Mesodermal cell (in vitro differentiated cells): ENCODE data around the gene PPARG.
"Not testable (repeated sequence)": the region's sequence is repeated elsewhere in the genome, so short reads cannot be mapped to it uniquely, and the experiment has no call there.

Experiments
- H3K27ac ChIP-seq: 2 replicates; pipeline ENCODE4 v1.7.0; 2013; ENCODE audit warnings: mild to moderate bottlenecking, low read depth, low read length, moderate library complexity; ENCODE audit not compliant: severe bottlenecking
- H3K36me3 ChIP-seq: 2 replicates; pipeline ENCODE4 v1.7.1; 2013; ENCODE audit warnings: mild to moderate bottlenecking, low read length, moderate library complexity; ENCODE audit not compliant: control insufficient read depth, insufficient read depth
- H3K4me1 ChIP-seq: one replicate; pipeline ENCODE4 v1.7.1; 2013; ENCODE audit warnings: mild to moderate bottlenecking, low read length; ENCODE audit not compliant: insufficient read depth, control insufficient read depth, poor library complexity, severe bottlenecking
- H3K4me3 ChIP-seq: 2 replicates; pipeline ENCODE4 v1.7.0; 2013; ENCODE audit warnings: low read length, control low read depth, mild to moderate bottlenecking; ENCODE audit not compliant: insufficient read depth, poor library complexity, severe bottlenecking; ENCODE audit errors: extremely low read depth
- H3K9me3 ChIP-seq: 2 replicates; pipeline ENCODE4 v1.7.1; 2013; ENCODE audit warnings: mild to moderate bottlenecking, low read length, moderate library complexity; ENCODE audit not compliant: control insufficient read depth
- WGBS, 2 experiments: methylation state at CpG; one replicate each; pipeline ENCODE4 v1.1.5; 2013; ENCODE audit warnings: missing lambda C conversion rate in 2 of 2; ENCODE audit not compliant: insufficient coverage in 2 of 2; 5-methylcytosine and 5-hydroxymethylcytosine counted together

PPARG gene

DNA sequence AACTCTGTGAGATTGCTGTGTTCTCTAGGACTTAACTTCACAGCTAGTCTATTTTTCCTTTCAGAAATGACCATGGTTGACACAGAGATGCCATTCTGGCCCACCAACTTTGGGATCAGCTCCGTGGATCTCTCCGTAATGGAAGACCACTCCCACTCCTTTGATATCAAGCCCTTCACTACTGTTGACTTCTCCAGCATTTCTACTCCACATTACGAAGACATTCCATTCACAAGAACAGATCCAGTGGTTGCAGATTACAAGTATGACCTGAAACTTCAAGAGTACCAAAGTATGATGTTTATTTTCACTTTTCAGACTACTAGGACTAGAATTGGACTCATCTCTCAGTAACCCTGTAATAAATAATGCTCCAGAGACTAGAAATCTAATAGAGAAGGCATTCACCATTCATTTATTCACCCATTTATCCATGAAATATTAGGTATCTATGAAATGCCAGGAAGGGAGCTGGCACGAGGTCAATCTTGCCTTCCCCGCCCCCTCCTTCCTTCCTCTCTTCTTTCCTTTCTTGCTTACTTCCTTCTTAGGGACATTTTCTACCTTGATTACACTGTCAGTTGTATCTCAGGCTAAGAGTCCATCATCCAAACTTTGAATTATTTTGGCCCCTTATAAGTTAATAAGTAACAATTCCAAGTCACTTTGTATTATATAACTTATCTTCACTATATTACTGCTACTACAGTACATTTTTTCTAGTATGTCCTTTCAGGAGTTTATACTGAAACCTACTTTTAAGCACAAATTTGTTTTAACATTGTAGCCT is 91.0 kb downstream of the PPARG start:
- H3K9me3 ChIP-seq: no peaks in the 10 kb centered on the region
- H3K36me3 ChIP-seq: no peaks in the 10 kb centered on the region
- H3K4me3 ChIP-seq: no peak overlapping the region
- H3K4me1 ChIP-seq: no peaks in the 10 kb centered on the region
- WGBS, 2 experiments: 88 to 100% methylated on average over 2 of the region's 5 CpGs
- no peak overlapping the region for H3K27ac ChIP-seq

DNA sequence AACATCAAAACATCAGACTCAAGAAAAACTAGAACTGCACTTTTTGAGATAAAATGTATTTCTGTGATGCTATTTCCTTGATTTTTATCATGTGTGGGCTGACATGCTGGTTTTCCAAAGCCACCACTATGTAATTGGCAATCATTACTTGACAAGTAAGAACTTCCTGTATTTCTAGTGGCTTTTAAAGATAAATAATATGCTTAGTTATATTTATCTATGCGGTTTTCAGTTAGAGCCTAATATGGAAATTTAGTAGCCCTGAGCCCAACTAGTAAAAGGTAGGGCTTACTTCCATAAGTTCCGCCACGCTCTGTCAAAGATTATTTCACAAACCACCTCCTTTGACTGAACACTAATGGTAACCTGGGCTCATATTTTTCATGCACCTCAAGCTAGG is 91.6 kb downstream of the PPARG start:
- H3K4me3 ChIP-seq: no peak overlapping the region
- no peaks in the 10 kb centered on the region for H3K4me1 ChIP-seq
- 92% methylated on average over 2 of the region's 3 CpGs; no CpG with 5 or more reads in 1 of the 2 experiments for WGBS, 2 experiments
- H3K27ac ChIP-seq: no peak overlapping the region
- no peaks in the 10 kb centered on the region for H3K9me3 ChIP-seq
- no peaks in the 10 kb centered on the region for H3K36me3 ChIP-seq

DNA sequence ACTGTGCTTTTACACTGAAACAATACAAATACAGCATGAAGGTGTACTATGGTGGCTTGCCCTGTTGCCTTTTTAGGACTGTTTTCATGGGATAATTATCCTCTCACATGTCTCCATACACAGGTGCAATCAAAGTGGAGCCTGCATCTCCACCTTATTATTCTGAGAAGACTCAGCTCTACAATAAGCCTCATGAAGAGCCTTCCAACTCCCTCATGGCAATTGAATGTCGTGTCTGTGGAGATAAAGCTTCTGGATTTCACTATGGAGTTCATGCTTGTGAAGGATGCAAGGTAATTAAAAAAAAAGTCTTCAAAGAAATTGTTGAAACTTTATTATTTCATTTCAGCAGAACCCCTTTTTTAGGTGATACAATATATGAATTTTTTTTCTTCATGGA is 92.3 kb downstream of the PPARG start:
- no peaks in the 10 kb centered on the region for H3K36me3 ChIP-seq
- WGBS, 2 experiments: no CpG with 5 or more reads among the region's 1 CpG
- H3K4me1 ChIP-seq: no peaks in the 10 kb centered on the region
- H3K4me3 ChIP-seq: no peak overlapping the region
- H3K9me3 ChIP-seq: no peaks in the 10 kb centered on the region
- H3K27ac ChIP-seq: no peak overlapping the region

DNA sequence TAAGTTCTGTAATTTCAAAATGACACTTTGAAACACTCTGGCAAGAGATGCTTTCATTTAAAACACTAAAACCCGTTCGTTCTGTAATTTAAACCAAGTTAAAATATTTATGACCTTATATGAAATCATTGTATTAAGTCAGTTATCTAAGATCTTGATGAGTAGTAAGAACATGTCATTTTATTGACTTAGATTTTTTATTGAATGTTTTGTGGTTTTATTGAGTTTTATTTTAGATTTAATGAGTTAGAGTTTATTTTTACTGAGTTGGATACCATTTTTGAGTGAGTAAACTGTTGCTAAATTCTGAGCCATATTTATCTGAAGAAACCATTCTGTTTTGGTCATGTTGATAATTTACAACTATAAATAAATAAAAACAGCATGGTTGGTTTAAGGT is 94.3 kb downstream of the PPARG start:
- Histone ChIP-seq H3K27ac (no peak overlapping the region), H3K9me3 (no peaks in the 10 kb centered on the region), H3K4me3 (no peak overlapping the region), H3K4me1 (no peaks in the 10 kb centered on the region), H3K36me3 (no peaks in the 10 kb centered on the region)
- no CpG with 5 or more reads among the region's 2 CpGs for WGBS, 2 experiments

DNA sequence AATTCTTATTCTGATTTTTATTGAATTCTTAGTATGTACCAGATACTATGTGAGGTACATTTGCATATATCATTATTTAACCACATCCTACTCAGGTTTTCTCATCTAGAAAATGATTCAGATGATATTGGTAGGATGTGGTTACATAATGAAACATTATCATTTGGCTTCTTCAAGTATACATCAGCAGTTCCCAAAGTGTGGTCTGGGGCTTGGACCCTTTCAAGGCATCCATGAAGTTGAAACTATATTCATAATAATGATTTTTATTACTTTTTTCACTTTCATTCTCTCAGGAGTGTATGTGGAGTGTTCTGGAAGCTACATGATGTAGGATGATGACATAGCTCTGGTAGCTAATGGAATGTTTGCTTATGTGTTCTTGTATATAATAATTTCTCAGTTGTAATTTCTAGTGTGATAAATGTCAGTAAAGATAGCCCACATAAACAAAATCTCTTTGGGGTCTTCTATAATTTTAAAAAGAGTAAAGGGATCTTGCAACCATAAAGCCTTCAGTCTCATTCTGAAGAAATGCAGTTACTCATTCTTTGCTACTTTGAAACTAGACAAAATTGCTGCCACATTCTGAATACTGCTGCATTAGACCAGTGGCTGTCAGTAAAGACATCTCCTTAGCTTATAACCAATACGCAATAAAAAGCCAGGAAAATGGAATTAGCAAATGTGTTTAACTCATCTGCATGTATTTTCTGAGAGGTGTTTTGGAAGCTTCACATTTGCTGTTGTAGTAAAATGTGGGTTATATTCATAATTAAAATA is 95.8 kb downstream of the PPARG start:
- Histone ChIP-seq H3K4me3 (no peak overlapping the region), H3K9me3 (no peaks in the 10 kb centered on the region), H3K4me1 (no peaks in the 10 kb centered on the region), H3K27ac (no peak overlapping the region), H3K36me3 (no peaks in the 10 kb centered on the region)
- WGBS, 2 experiments: no CpG with 5 or more reads among the region's 1 CpG

DNA sequence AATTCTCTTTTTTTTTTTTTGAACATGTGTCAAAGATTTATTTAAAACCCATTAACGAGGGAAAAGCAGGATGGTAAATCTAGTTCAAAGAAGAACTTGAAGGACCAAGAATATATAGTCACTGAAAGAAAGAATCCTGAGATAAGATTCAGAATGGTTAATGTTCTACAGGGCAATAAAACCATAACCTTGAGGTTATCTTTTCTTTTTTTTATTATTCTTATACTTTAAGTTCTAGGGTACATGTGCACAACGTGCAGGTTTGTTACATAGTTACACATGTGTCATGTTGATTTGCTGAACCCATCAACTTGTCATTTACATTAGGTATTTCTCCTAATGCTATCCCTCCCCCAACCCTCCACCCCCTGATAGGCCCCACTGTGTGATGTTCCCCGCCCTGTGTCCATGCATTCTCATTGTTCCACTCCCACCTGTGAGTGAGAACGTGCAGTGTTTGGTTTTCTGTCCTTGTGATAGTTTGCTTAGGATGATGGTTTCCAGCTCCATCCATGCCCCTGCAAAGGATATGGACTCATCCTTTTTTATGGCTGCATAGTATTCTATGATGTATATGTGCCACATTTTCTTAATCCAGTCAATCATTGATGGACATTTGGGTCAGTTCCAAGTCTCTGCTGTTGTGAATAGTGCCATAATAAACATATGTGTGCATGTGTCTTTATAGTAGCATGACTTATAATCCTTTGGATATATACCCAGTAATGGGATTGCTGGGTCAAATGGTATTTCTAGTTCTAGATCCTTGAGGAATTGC is 97.8 kb downstream of the PPARG start:
- H3K9me3 ChIP-seq, H3K4me1 ChIP-seq, H3K4me3 ChIP-seq, H3K36me3 ChIP-seq, H3K27ac ChIP-seq: not testable (repeated sequence)
- 100% methylated on average over 1 of the region's 4 CpGs; no CpG with 5 or more reads in 1 of the 2 experiments for WGBS, 2 experiments

DNA sequence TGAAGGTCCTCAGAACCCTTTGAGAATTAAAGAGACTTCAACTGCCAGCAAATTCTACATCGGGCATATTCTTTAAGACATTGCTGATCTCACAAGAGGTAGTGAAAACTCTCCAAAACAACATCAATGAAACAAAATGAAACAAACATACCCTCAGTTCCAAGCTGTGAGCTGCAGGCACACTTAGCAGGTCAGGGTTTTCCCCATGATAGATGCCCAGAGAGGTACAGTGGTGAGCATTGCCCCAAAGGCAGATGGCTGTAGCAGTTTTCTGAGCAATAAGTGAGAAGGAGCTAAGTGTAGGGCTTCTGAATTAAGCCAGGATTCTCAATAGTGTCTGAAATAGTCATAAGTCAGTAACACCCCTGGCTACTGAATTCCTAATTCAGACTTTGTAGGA is 99.3 kb downstream of the PPARG start:
- Histone ChIP-seq H3K4me1 (no peaks in the 10 kb centered on the region), H3K9me3 (no peaks in the 10 kb centered on the region), H3K27ac (no peak overlapping the region), H3K36me3 (no peaks in the 10 kb centered on the region), H3K4me3 (no peak overlapping the region)
- WGBS, 2 experiments: 60 to 67% methylated on average over 1 of the region's 1 CpG

DNA sequence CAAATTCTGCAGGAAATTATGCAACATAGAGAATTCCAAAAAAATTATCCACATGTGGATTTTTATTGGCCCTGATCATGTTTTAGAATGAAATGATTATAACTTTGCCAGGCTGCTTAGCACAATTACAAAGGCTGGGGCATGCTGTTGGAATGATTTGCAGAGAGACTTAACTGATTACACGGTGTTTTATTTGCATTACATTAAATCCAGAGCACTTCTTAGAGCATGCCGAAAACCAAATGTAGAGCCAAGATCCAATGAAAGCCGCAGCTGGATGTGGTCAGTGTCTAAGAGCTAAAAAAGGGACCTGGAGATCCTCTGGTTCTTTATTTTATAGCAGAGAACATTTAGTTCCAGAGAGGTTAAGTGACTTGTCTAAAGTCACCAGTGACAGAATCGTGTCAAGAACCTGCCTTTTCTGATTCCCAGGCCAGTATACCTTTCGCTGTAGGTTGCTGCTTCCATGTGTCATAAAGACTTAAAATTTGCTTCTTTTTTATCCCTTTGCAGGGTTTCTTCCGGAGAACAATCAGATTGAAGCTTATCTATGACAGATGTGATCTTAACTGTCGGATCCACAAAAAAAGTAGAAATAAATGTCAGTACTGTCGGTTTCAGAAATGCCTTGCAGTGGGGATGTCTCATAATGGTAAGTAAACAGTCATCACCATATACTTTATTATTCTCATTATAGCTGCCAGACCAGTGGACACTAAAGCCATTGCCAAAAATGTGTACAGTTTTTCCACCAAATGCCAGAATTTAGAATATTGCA is 103.4 kb downstream of the PPARG start:
- Histone ChIP-seq H3K36me3 (no peaks in the 10 kb centered on the region), H3K4me3 (no peak overlapping the region), H3K9me3 (no peaks in the 10 kb centered on the region), H3K27ac (no peak overlapping the region), H3K4me1 (no peaks in the 10 kb centered on the region)
- WGBS, 2 experiments: 78 to 90% methylated on average over 3 to 5 of the region's 8 CpGs

DNA sequence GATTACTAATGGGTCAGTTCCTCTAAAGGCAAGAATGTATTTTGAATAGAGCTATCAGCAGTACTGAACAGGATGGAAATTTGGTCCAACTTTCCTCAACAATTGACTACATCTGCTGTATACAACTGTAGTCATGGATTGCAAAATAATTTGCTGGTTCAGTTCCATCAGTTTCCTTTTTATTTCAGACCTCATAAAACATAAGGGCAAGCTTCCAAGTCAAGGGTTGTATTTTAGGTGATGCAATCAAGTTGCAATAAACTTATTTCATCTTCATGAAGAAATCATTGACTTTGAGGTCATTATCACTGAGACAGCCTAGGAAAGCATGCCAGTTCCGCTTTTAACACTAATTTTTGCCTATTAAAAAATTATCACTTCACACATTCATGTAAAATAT is 105.0 kb downstream of the PPARG start:
- no peaks in the 10 kb centered on the region for H3K36me3 ChIP-seq
- no peak overlapping the region for H3K27ac ChIP-seq
- H3K4me3 ChIP-seq: no peak overlapping the region
- WGBS, 2 experiments: 100% methylated on average over 1 of the region's 1 CpG; no CpG with 5 or more reads in 1 of the 2 experiments
- no peaks in the 10 kb centered on the region for H3K9me3 ChIP-seq
- no peaks in the 10 kb centered on the region for H3K4me1 ChIP-seq
